ENCODE data around the gene C17orf100.
"Not testable (repeated sequence)": the region's sequence is repeated elsewhere in the genome, so short reads cannot be mapped to it uniquely, and the experiment has no call there.

Gene C17orf100

GRCh38 chr17:6688944-6689343 is 37.4 kb downstream of the C17orf100 start:
- no peaks in the 10 kb centered on the region for H4K20me1 ChIP-seq (ENCODE audit: insufficient read depth, low read length)
- no peaks in the 10 kb centered on the region for H3K4me1 ChIP-seq (ENCODE audit: low read length)
- H3K4me2 ChIP-seq (ENCODE audit: low read depth, low read length), result no peak overlapping the region
- no peaks in the 10 kb centered on the region for H3F3A ChIP-seq (ENCODE audit: insufficient read depth, low read length)
- no peak overlapping the region for H3K27ac ChIP-seq (ENCODE audit: low read length)
- H3K9me2 ChIP-seq (replicated peaks; ENCODE audit: insufficient read depth, low read length), result no peaks in the 10 kb centered on the region
- H3K79me2 ChIP-seq (ENCODE audit: low read length), result no peaks in the 10 kb centered on the region
- peaks cover 70% of the 10 kb centered on the region for H3K27me3 ChIP-seq (replicated peaks; ENCODE audit: insufficient read depth, low read length)
- DNase-seq, result no peak
- H3K9me3 ChIP-seq (replicated peaks; ENCODE audit: insufficient read depth, low read length), result no peaks in the 10 kb centered on the region
- no peak overlapping the region for H3K4me3 ChIP-seq (ENCODE audit: low read length)
- H3K9ac ChIP-seq (ENCODE audit: low read length), result no peak overlapping the region
- no peak for TF ChIP-seq EZH2 (optimal IDR thresholded peaks at IDR 0.05; ENCODE audit: low read depth, low read length)
- no peak for TF ChIP-seq EZH2phosphoT487 (IDR thresholded peaks at IDR 0.05; ENCODE audit: low read length)
- no peak for TF ChIP-seq CTCF (IDR thresholded peaks at IDR 0.05; ENCODE audit: low read length)
- no peak overlapping the region for H2AFZ ChIP-seq (ENCODE audit: low read length)
- no peaks in the 10 kb centered on the region for H3K36me3 ChIP-seq (replicated peaks; ENCODE audit: insufficient read depth, low read length)

- no peak overlapping the region for H3K4me3 ChIP-seq (ENCODE audit: low read length)
- TF ChIP-seq CTCF (IDR thresholded peaks at IDR 0.05; ENCODE audit: low read length) (no peak), EZH2 (optimal IDR thresholded peaks at IDR 0.05; ENCODE audit: low read depth, low read length) (no peak), EZH2phosphoT487 (IDR thresholded peaks at IDR 0.05; ENCODE audit: low read length) (no peak)
- no peak overlapping the region for H3K27ac ChIP-seq (ENCODE audit: low read length)
- H4K20me1 ChIP-seq (ENCODE audit: insufficient read depth, low read length), result no peaks in the 10 kb centered on the region
- H3F3A ChIP-seq (ENCODE audit: insufficient read depth, low read length), result no peaks in the 10 kb centered on the region
- H3K4me1 ChIP-seq (ENCODE audit: low read length), result no peaks in the 10 kb centered on the region
- H3K4me2 ChIP-seq (ENCODE audit: low read depth, low read length), result no peak overlapping the region
- no peaks in the 10 kb centered on the region for H3K36me3 ChIP-seq (replicated peaks; ENCODE audit: insufficient read depth, low read length)
- peaks cover 83% of the 10 kb centered on the region for H3K27me3 ChIP-seq (replicated peaks; ENCODE audit: insufficient read depth, low read length)
- no peaks in the 10 kb centered on the region for H3K79me2 ChIP-seq (ENCODE audit: low read length)
- no peak overlapping the region for H2AFZ ChIP-seq (ENCODE audit: low read length)
- no peak for DNase-seq
- no peaks in the 10 kb centered on the region for H3K9me2 ChIP-seq (replicated peaks; ENCODE audit: insufficient read depth, low read length)
- no peaks in the 10 kb centered on the region for H3K9me3 ChIP-seq (replicated peaks; ENCODE audit: insufficient read depth, low read length)
- no peak overlapping the region for H3K9ac ChIP-seq (ENCODE audit: low read length)
These were observed 39.1 kb downstream of the C17orf100 start for GRCh38 chr17:6690641-6691040.

- Histone ChIP-seq H3K4me2 (ENCODE audit: low read depth, low read length) (no peak overlapping the region), H4K20me1 (ENCODE audit: insufficient read depth, low read length) (no peaks in the 10 kb centered on the region), H3K4me1 (ENCODE audit: low read length) (no peaks in the 10 kb centered on the region), H3K9me2 (replicated peaks; ENCODE audit: insufficient read depth, low read length) (no peaks in the 10 kb centered on the region), H3K79me2 (ENCODE audit: low read length) (no peaks in the 10 kb centered on the region), H3K36me3 (replicated peaks; ENCODE audit: insufficient read depth, low read length) (no peaks in the 10 kb centered on the region), H2AFZ (ENCODE audit: low read length) (no peak overlapping the region), H3F3A (ENCODE audit: insufficient read depth, low read length) (no peaks in the 10 kb centered on the region), H3K27me3 (replicated peaks; ENCODE audit: insufficient read depth, low read length) (peaks cover 82% of the 10 kb centered on the region), H3K9ac (ENCODE audit: low read length) (no peak overlapping the region), H3K9me3 (replicated peaks; ENCODE audit: insufficient read depth, low read length) (no peaks in the 10 kb centered on the region), H3K27ac (ENCODE audit: low read length) (no peak overlapping the region), H3K4me3 (ENCODE audit: low read length) (no peak overlapping the region)
- DNase-seq, result no peak
- TF ChIP-seq EZH2 (optimal IDR thresholded peaks at IDR 0.05; ENCODE audit: low read depth, low read length), result no peak
- TF ChIP-seq CTCF (IDR thresholded peaks at IDR 0.05; ENCODE audit: low read length), result no peak
- TF ChIP-seq EZH2phosphoT487 (IDR thresholded peaks at IDR 0.05; ENCODE audit: low read length), result no peak
These were observed 40.0 kb downstream of the C17orf100 start for GRCh38 chr17:6691546-6691945.

GRCh38 chr17:6691958-6692357 is 40.4 kb downstream of the C17orf100 start:
- H3K27ac ChIP-seq (ENCODE audit: low read length); H3K4me3 ChIP-seq (ENCODE audit: low read length); H3K4me1 ChIP-seq (ENCODE audit: low read length); H3K79me2 ChIP-seq (ENCODE audit: low read length); H3K9ac ChIP-seq (ENCODE audit: low read length); H3F3A ChIP-seq (ENCODE audit: insufficient read depth, low read length); H3K4me2 ChIP-seq (ENCODE audit: low read depth, low read length); H3K9me2 ChIP-seq (replicated peaks; ENCODE audit: insufficient read depth, low read length); H4K20me1 ChIP-seq (ENCODE audit: insufficient read depth, low read length); H2AFZ ChIP-seq (ENCODE audit: low read length); H3K9me3 ChIP-seq (replicated peaks; ENCODE audit: insufficient read depth, low read length); DNase-seq; H3K36me3 ChIP-seq (replicated peaks; ENCODE audit: insufficient read depth, low read length): not testable (repeated sequence)
- peaks cover 79% of the 10 kb centered on the region for H3K27me3 ChIP-seq (replicated peaks; ENCODE audit: insufficient read depth, low read length)

Data from MM.1S (cell line).